HG02642 (cell line): ENCODE data around the gene SMG7.

Source experiments
- ATAC-seq: cut with Tn5 transposase; IDR thresholded peaks from one replicate; pipeline ENCODE4 v1.9.1; 2021; ENCODE audit warnings: mild to moderate bottlenecking; ENCODE audit not compliant: unreplicated experiment, poor library complexity

SMG7 gene

GRCh38 chr1:183470147-183470960 lies 1.9 kb upstream of the SMG7 start:
- peak; percentile 31 for ATAC-seq

GRCh38 chr1:183470961-183471742 lies 1.1 kb upstream of the SMG7 start:
- ATAC-seq: peak; percentile 32

GRCh38 chr1:183471743-183472487 lies 384 bp upstream of the SMG7 start:
- ATAC-seq: peak; percentile 52

- no peak for ATAC-seq
These were observed 878 bp downstream of the SMG7 start for GRCh38 chr1:183473217-183473536.

GRCh38 chr1:183476081-183476480 lies 3.8 kb downstream of the SMG7 start:
- ATAC-seq: no peak

GRCh38 chr1:183477986-183478781 lies 5.9 kb downstream of the SMG7 start:
- ATAC-seq: peak; percentile 47

GRCh38 chr1:183480971-183481441 lies 8.7 kb downstream of the SMG7 start:
- ATAC-seq: peak; percentile 57

GRCh38 chr1:183483224-183483623 lies 10.9 kb downstream of the SMG7 start:
- no peak for ATAC-seq

- no peak for ATAC-seq
These were observed 12.0 kb downstream of the SMG7 start for GRCh38 chr1:183484254-183484653.

GRCh38 chr1:183484851-183485250 lies 12.6 kb downstream of the SMG7 start:
- ATAC-seq: no peak

GRCh38 chr1:183487674-183488442 lies 15.6 kb downstream of the SMG7 start:
- no peak for ATAC-seq

GRCh38 chr1:183490932-183491331 lies 18.6 kb downstream of the SMG7 start:
- ATAC-seq: no peak

- ATAC-seq: no peak
These were observed 21.4 kb downstream of the SMG7 start for GRCh38 chr1:183493540-183494245.

GRCh38 chr1:183495420-183495819 lies 23.1 kb downstream of the SMG7 start:
- ATAC-seq: no peak

GRCh38 chr1:183497218-183497617 lies 24.9 kb downstream of the SMG7 start:
- ATAC-seq: no peak

GRCh38 chr1:183498342-183498991 lies 26.2 kb downstream of the SMG7 start:
- ATAC-seq: no peak

- ATAC-seq: no peak
These were observed 33.3 kb downstream of the SMG7 start for GRCh38 chr1:183505454-183506089.

GRCh38 chr1:183506561-183506960 lies 34.3 kb downstream of the SMG7 start:
- no peak for ATAC-seq
